Measurements from ENCODE around the gene CHSY1.

CHSY1 gene

GRCh38 chr15:101146118-101146702, 105.6 kb downstream of the CHSY1 start:
- in situ Hi-C loops (cut with HindIII; ENCODE audit: low sequenced_read_pairs): no loop called here
- TF ChIP-seq, protein P1, sequence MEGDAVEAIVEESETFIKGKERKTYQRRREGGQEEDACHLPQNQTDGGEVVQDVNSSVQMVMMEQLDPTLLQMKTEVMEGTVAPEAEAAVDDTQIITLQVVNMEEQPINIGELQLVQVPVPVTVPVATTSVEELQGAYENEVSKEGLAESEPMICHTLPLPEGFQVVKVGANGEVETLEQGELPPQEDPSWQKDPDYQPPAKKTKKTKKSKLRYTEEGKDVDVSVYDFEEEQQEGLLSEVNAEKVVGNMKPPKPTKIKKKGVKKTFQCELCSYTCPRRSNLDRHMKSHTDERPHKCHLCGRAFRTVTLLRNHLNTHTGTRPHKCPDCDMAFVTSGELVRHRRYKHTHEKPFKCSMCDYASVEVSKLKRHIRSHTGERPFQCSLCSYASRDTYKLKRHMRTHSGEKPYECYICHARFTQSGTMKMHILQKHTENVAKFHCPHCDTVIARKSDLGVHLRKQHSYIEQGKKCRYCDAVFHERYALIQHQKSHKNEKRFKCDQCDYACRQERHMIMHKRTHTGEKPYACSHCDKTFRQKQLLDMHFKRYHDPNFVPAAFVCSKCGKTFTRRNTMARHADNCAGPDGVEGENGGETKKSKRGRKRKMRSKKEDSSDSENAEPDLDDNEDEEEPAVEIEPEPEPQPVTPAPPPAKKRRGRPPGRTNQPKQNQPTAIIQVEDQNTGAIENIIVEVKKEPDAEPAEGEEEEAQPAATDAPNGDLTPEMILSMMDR (IDR thresholded peaks at IDR 0.05; ENCODE audit: low read depth, low read length, missing control alignments): no peak
- no peak overlapping the region for H3K4me3 ChIP-seq (ENCODE audit: low read depth, low read length)
- DNase-seq (ENCODE audit: low read depth): no peak

- no peak for DNase-seq (ENCODE audit: low read depth)
- in situ Hi-C loops (cut with HindIII; ENCODE audit: low sequenced_read_pairs): no loop called here
- H3K4me3 ChIP-seq (ENCODE audit: low read depth, low read length): no peak overlapping the region
- TF ChIP-seq, protein P1 (IDR thresholded peaks at IDR 0.05; ENCODE audit: low read depth, low read length, missing control alignments): no peak
Measured at GRCh38 chr15:101145362-101145761, 106.5 kb downstream of the CHSY1 start.

DNA sequence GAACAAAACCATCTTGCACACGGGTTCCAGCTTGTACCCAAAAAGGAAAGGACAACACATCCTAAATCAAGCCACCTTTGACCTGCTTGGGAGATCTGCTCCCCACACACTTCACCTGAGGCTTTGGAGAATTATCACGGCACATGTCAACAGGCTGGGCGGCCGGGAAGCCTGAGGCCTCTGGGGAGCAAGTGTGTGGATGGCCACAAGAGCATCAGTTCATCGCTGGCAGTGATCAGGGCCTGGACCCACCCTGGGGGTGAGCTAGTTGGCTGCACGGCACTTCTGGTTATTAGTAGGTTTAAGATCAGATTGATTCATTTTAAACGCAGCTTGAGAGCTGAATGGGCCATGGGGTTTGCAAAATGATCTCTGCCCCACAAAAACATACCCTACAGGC, 108.5 kb downstream of the CHSY1 start:
- TF ChIP-seq, protein P1 (IDR thresholded peaks at IDR 0.05; ENCODE audit: low read depth, low read length, missing control alignments): no peak
- DNase-seq (ENCODE audit: low read depth): no peak
- H3K4me3 ChIP-seq (ENCODE audit: low read depth, low read length): no peak overlapping the region
- in situ Hi-C loops (cut with HindIII; ENCODE audit: low sequenced_read_pairs): no loop called here

DNA sequence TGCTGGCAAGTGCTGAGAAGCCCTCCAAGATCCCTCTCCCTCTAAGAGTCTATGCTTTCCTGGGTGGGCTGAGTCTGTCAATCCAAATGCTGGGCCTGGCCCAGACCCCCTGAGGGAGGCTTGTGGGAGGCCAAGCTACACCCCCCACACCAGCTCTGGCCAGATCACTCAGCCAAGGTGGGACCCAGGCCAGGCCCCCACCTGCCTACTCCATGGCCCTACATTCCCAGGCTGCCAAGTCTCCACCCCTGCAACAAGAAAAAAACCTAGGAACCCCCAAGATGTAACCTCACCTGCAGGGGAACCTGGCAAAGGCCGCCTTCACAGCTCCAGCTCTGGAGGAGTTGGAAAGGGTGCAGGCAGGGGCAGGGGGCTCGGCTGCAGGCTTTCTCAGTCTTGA, 109.1 kb downstream of the CHSY1 start:
- in situ Hi-C loops (cut with HindIII; ENCODE audit: low sequenced_read_pairs): no loop called here
- no peak for DNase-seq (ENCODE audit: low read depth)
- TF ChIP-seq, protein P1 (IDR thresholded peaks at IDR 0.05; ENCODE audit: low read depth, low read length, missing control alignments): no peak

DNA sequence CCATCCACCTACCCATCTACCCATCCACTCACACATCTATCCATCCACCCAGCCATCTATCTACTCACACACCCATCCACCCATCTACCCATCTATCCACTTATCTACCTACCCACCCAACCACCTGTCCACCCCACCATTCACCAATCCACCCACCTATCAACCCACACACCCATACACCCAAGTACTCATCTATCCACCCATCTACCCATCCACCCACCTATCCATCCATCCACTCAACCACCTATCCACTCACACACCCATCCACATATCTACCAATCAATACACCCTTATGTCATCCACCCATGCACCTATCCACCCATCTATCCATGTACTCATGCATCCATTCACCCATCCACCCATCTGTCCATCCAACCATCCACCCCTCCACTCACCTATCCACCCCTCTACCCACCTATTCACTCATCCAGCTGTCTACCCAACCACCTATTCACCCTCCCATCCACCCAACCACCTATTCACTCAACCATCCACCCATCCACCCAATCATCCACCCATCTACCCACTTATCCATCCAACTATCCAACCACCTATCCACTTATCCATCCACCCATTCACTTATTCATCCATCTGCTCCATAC, 109.8 kb downstream of the CHSY1 start:
- in situ Hi-C loops (cut with HindIII; ENCODE audit: low sequenced_read_pairs): no loop called here
- TF ChIP-seq, protein P1 (IDR thresholded peaks at IDR 0.05; ENCODE audit: low read depth, low read length, missing control alignments): no peak
- no peak for DNase-seq (ENCODE audit: low read depth)
- no peak overlapping the region for H3K4me3 ChIP-seq (ENCODE audit: low read depth, low read length)

More for the DNA sequence above, 109.1 kb downstream of the CHSY1 start:
- no peak overlapping the region for H3K4me3 ChIP-seq (ENCODE audit: low read depth, low read length)

DNA sequence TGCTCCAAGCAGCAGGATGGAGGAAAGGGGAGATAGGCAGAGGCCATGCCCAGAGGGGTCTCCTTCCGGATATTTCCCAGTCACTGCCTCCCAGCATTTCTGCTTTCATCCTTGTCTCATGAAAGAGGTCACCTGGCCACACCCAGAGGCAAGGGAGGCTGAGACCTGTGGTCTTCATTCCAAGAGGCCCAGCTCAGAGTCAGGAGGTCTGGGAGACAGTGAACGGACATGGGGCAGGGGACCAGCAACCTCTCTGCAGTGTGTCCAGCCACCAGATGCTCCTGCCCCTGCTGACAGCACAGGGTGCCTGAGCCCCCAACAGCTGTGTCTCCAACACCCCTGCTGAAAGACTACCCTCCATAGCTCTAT, 111.2 kb downstream of the CHSY1 start:
- in situ Hi-C loops (cut with HindIII; ENCODE audit: low sequenced_read_pairs): no loop called here
- no peak overlapping the region for H3K4me3 ChIP-seq (ENCODE audit: low read depth, low read length)
- TF ChIP-seq, protein P1 (IDR thresholded peaks at IDR 0.05; ENCODE audit: low read depth, low read length, missing control alignments): no peak
- no peak for DNase-seq (ENCODE audit: low read depth)

Measured in astrocyte of the cerebellum (primary cell).